Astrocyte (in vitro differentiated cells and primary cell): ENCODE measurements around the gene MUC16.

ENCODE experiments used
- CTCF ChIP-seq: IDR thresholded peaks from 2 replicates; pipeline ENCODE4 v1.5.1; 2011; ENCODE audit warnings: low read depth, mild to moderate bottlenecking, inconsistent platforms, low read length, moderate library complexity; ENCODE audit not compliant: insufficient read depth
- EZH2 ChIP-seq: IDR thresholded peaks from 2 replicates; pipeline ENCODE4 v1.6.1; 2012; ENCODE audit warnings: mild to moderate bottlenecking, low read length, inconsistent platforms; ENCODE audit not compliant: insufficient read depth

- TF ChIP-seq CTCF (no peak), EZH2 (no peak)
Measured at GRCh38 chr19:8988204-8988603, 22.0 kb downstream of the MUC16 start.
